Measurements from ENCODE around the gene KIF5C. TPM values are rescaled to one million over a fixed set of nuclear protein-coding genes. Genes with fewer than 3 reads are reported as not detected.

Gene KIF5C
- total and polyA plus RNA-seq, 4 donors: 0.06 to 0.25 (median 0.14) TPM

- TF ChIP-seq HNF4G (IDR thresholded peaks at IDR 0.05) (no peak), SP1 (IDR thresholded peaks at IDR 0.05) (no peak), FOXA1 (IDR thresholded peaks at IDR 0.05) (no peak), ATF3 (IDR thresholded peaks at IDR 0.05) (no peak), REST (IDR thresholded peaks at IDR 0.05) (no peak), ZBTB33 (IDR thresholded peaks at IDR 0.05) (no peak), RAD21 (IDR thresholded peaks at IDR 0.05) (no peak), YY1 (IDR thresholded peaks at IDR 0.05) (no peak), JUND (IDR thresholded peaks at IDR 0.05) (no peak), NR2F2 (IDR thresholded peaks at IDR 0.05) (no peak), FOXA2 (IDR thresholded peaks at IDR 0.05) (no peak), RXRA (IDR thresholded peaks at IDR 0.05) (no peak), MAX (IDR thresholded peaks at IDR 0.05) (no peak)
- H3K9ac ChIP-seq (ENCODE audit: low read depth in 1 of 2, low read length in 2 of 2): no peak overlapping the region
- no peaks in the 10 kb centered on the region for H3K9me3 ChIP-seq (ENCODE audit: control insufficient read depth in 4 of 4, low read length in 3 of 4)
- H3K36me3 ChIP-seq (ENCODE audit: control insufficient read depth in 4 of 4, insufficient read depth in 3 of 4, low read depth in 1 of 4, low read length in 3 of 4): no peaks in the 10 kb centered on the region
- H3K27me3 ChIP-seq (ENCODE audit: control insufficient read depth in 4 of 4, insufficient read depth in 4 of 4, low read length in 3 of 4): no peaks in the 10 kb centered on the region
- H3K4me1 ChIP-seq (ENCODE audit: control insufficient read depth in 4 of 4, insufficient read depth in 4 of 4, low read length in 3 of 4): no peaks in the 10 kb centered on the region
- no peak overlapping the region for H3K4me3 ChIP-seq (ENCODE audit: low read depth in 1 of 3, low read length in 3 of 3)
- no peak overlapping the region for H3K27ac ChIP-seq (ENCODE audit: low read depth in 1 of 2, low read length in 2 of 2)
- 80% methylated on average over 5 of the region's 5 CpGs for WGBS
- no peak for DNase-seq (ENCODE audit: low spot score)
Measured at GRCh38 chr2:148935791-148936190, 60.8 kb downstream of the KIF5C start.

- no peak overlapping the region for H3K27ac ChIP-seq (ENCODE audit: low read depth in 1 of 2, low read length in 2 of 2)
- WGBS: 78% methylated on average over 8 of the region's 8 CpGs
- H3K4me3 ChIP-seq (ENCODE audit: low read depth in 1 of 3, low read length in 3 of 3): no peak overlapping the region
- H3K4me1 ChIP-seq (ENCODE audit: control insufficient read depth in 4 of 4, insufficient read depth in 4 of 4, low read length in 3 of 4): no peaks in the 10 kb centered on the region
- H3K27me3 ChIP-seq (ENCODE audit: control insufficient read depth in 4 of 4, insufficient read depth in 4 of 4, low read length in 3 of 4): no peaks in the 10 kb centered on the region
- H3K9ac ChIP-seq (ENCODE audit: low read depth in 1 of 2, low read length in 2 of 2): no peak overlapping the region
- no peaks in the 10 kb centered on the region for H3K9me3 ChIP-seq (ENCODE audit: control insufficient read depth in 4 of 4, low read length in 3 of 4)
- DNase-seq (ENCODE audit: low spot score): no peak
- no peaks in the 10 kb centered on the region for H3K36me3 ChIP-seq (ENCODE audit: control insufficient read depth in 4 of 4, insufficient read depth in 3 of 4, low read depth in 1 of 4, low read length in 3 of 4)
- TF ChIP-seq HNF4G (IDR thresholded peaks at IDR 0.05): no peak
- no peak for TF ChIP-seq HNF4A (conservative IDR thresholded peaks at IDR 0.05)
- TF ChIP-seq RAD21 (IDR thresholded peaks at IDR 0.05): no peak
- TF ChIP-seq TAF1 (conservative IDR thresholded peaks at IDR 0.05): no peak
- no peak for TF ChIP-seq FOXA2 (IDR thresholded peaks at IDR 0.05)
- no peak for TF ChIP-seq ZBTB33 (IDR thresholded peaks at IDR 0.05)
- no peak for TF ChIP-seq YY1 (IDR thresholded peaks at IDR 0.05)
Measured at GRCh38 chr2:148936857-148937450, 61.9 kb downstream of the KIF5C start.
